Adrenal gland (tissue), 5 donors: Measurements from ENCODE around the gene PCSK6.

Experiments
- POLR2A ChIP-seq, 2 donors: fragments of 450-650 bp; IDR thresholded peaks; one replicate each; pipeline ENCODE4 v1.6.1; 2017; ENCODE audit warnings: antibody characterized with exemption in 2 of 2, mild to moderate bottlenecking in 2 of 2, moderate library complexity in 1 of 2
- TF ChIP-seq, protein P1 (sequence below), 6 experiments: fragments of 450-650 bp in 4 of 6; fragments of 200-600 bp in 2 of 6; sonication (generic) in 1 of 6; IDR thresholded peaks; 1 replicate in 5 of 6; 2 replicates in 1 of 6; pipeline versions ENCODE4 v1.5.1 to v1.8.0; 2016 to 2021; ENCODE audit warnings: antibody characterized with exemption in 6 of 6, mild to moderate bottlenecking in 2 of 6, moderate library complexity in 1 of 6
- donor health status: DM: no; HTN: no; CAD: no.

DNA sequence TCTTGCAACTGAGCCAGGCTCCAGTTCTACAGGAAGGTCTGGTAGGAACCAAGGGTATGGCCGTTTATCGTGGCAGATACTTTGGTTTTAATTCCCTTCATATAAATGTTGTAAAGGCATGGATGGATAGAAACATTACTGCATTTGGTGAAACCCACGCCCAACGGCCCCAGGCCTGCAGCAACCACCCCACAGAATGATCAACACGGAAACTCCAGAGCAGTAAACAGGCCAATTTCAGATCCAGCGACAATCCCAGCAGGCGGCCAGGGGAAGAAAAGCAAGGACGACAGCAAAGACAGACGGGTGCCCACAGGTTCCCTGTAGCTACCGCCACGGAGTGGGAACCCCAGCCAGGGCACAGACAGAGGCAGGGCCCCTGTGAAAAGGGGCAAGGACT, 32.6 kb upstream of the PCSK6 start:
- no peak for TF ChIP-seq POLR2A (IDR thresholded peaks at IDR 0.05)
- TF ChIP-seq, protein P1, sequence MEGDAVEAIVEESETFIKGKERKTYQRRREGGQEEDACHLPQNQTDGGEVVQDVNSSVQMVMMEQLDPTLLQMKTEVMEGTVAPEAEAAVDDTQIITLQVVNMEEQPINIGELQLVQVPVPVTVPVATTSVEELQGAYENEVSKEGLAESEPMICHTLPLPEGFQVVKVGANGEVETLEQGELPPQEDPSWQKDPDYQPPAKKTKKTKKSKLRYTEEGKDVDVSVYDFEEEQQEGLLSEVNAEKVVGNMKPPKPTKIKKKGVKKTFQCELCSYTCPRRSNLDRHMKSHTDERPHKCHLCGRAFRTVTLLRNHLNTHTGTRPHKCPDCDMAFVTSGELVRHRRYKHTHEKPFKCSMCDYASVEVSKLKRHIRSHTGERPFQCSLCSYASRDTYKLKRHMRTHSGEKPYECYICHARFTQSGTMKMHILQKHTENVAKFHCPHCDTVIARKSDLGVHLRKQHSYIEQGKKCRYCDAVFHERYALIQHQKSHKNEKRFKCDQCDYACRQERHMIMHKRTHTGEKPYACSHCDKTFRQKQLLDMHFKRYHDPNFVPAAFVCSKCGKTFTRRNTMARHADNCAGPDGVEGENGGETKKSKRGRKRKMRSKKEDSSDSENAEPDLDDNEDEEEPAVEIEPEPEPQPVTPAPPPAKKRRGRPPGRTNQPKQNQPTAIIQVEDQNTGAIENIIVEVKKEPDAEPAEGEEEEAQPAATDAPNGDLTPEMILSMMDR (IDR thresholded peaks at IDR 0.05) = no peak
